Measurements from ENCODE around the gene FGD2.

- no peak for TF ChIP-seq EZH2 (IDR thresholded peaks at IDR 0.05; ENCODE audit: low read depth, unreplicated experiment)
- no peak for TF ChIP-seq CTCF (conservative IDR thresholded peaks at IDR 0.05; ENCODE audit: low read depth in 2 of 2)
- TF ChIP-seq REST (IDR thresholded peaks at IDR 0.05; ENCODE audit: unreplicated experiment) = no peak
- TF ChIP-seq CREB1 (CRISPR knock-in tag; IDR thresholded peaks at IDR 0.05; ENCODE audit: low read depth) = no peak
- TF ChIP-seq NANOG (IDR thresholded peaks at IDR 0.05; ENCODE audit: borderline replicate concordance) = no peak
- TF ChIP-seq POLR2AphosphoS5 (IDR thresholded peaks at IDR 0.05; ENCODE audit: low read depth) = no peak
- no peak for TF ChIP-seq JUNB (IDR thresholded peaks at IDR 0.05; ENCODE audit: unreplicated experiment)
- TF ChIP-seq EZH2phosphoT487 (IDR thresholded peaks at IDR 0.05; ENCODE audit: unreplicated experiment) = no peak
- no peak for TF ChIP-seq ZNF331 (CRISPR knock-in tag; IDR thresholded peaks at IDR 0.05; ENCODE audit: low read depth)
- TF ChIP-seq ETS1 (IDR thresholded peaks at IDR 0.05) = no peak
- no peak for TF ChIP-seq STAT1 (IDR thresholded peaks at IDR 0.05; ENCODE audit: unreplicated experiment)
Measured at GRCh38 chr6:36959555-36960250, 45.8 kb upstream of the FGD2 start.
